ENCODE results near the gene RPL4. TPM values are rescaled to one million over a fixed set of nuclear protein-coding genes. Genes with fewer than 3 reads are reported as not detected.

Gene RPL4
- total and polyA plus RNA-seq, 2 of the 8 experiments (the other 6 are each of a cell fraction or from before 2014, with no cell fraction given): 3,950 to 3,973 TPM

- TF ChIP-seq CEBPB (IDR thresholded peaks at IDR 0.05; ENCODE audit: low read depth, low read length) (no peak), CBX8 (IDR thresholded peaks at IDR 0.05; ENCODE audit: borderline replicate concordance, low read depth, low read length) (no peak), HDAC6 (IDR thresholded peaks at IDR 0.05; ENCODE audit: low read depth, low read length) (no peak), RFX5 (IDR thresholded peaks at IDR 0.05; ENCODE audit: borderline replicate concordance, low read depth, low read length) (no peak), POLR2A (IDR thresholded peaks at IDR 0.05; ENCODE audit: control extremely low read depth in 1 of 2, low read depth in 2 of 2, low read length in 2 of 2) (no peak)
Observed at GRCh38 chr15:66472176-66472999, 32.3 kb downstream of the RPL4 start (continued).
